SK-N-MC (cell line): ENCODE data around the gene RND2.
"Not testable (repeated sequence)": the region's sequence is repeated elsewhere in the genome, so short reads cannot be mapped to it uniquely, and the experiment has no call there.

Source experiments
- DNase-seq: peaks from one replicate; pipeline ENCODE4 v3.0.0-alpha.2; 2011; ENCODE audit warnings: low read depth, low spot score
- H3K27ac ChIP-seq: fragments of 200-600 bp; sonication (generic); 2 replicates; pipeline ENCODE4 v1.5.1; 2016; ENCODE audit warnings: mixed run types
- H3K36me3 ChIP-seq: fragments of 200-600 bp; sonication (generic); 2 replicates; pipeline ENCODE4 v1.6.1; 2017; ENCODE audit warnings: antibody characterized with exemption, low read length, mixed read lengths; ENCODE audit not compliant: insufficient read depth
- H3K4me3 ChIP-seq: fragments of 200-600 bp; sonication (generic); 2 replicates; pipeline ENCODE4 v1.5.1; 2016
- H3K9ac ChIP-seq: fragments of 200-600 bp; sonication (generic); 2 replicates; pipeline ENCODE4 v1.8.0; 2017; ENCODE audit warnings: mixed run types, mixed read lengths; ENCODE audit not compliant: insufficient read length
- H3K9me3 ChIP-seq: fragments of 200-600 bp; sonication (generic); 2 replicates; pipeline ENCODE4 v1.6.1; 2017; ENCODE audit warnings: low read depth, mild to moderate bottlenecking, antibody characterized with exemption, low read length, moderate library complexity, mixed read lengths
- EZH2 ChIP-seq: fragments of 200-600 bp; sonication (generic); IDR thresholded peaks from one replicate; pipeline ENCODE4 v1.6.1; 2017; ENCODE audit warnings: antibody characterized with exemption
- FOXP2 ChIP-seq: optimal IDR thresholded peaks from 2 replicates; pipeline ENCODE3; 2011; ENCODE audit warnings: mild to moderate bottlenecking, moderate library complexity; ENCODE audit not compliant: insufficient read depth; ENCODE audit errors: extremely low read length, control extremely low read depth
- POLR2AphosphoS5 ChIP-seq: IDR thresholded peaks from 2 replicates; pipeline ENCODE4 v1.6.1; 2012; ENCODE audit warnings: mild to moderate bottlenecking, low read depth, low read length, borderline replicate concordance

RND2 gene

DNA sequence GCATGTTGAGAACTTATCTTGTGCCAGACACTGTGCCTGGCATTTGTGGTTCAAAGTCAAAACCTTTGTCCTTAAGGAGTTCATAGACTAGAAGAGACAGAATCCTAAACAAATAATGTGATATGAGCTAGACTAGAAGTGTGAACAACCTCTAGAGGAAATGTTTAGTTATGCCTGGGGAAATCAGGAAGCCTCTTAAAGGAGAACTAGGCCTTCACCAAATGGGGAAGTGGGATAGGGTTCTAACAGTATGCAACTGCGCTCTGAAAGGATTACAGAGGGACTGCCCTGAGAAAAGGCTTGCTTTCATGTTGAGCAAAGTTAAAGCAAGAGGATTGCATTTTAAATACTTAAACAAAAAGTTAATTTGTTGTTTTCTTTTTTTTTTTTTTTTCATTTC, 39.8 kb upstream of the RND2 start:
- Histone ChIP-seq H3K9ac (no peak overlapping the region), H3K4me3 (no peak overlapping the region), H3K36me3 (peaks cover 31% of the 10 kb centered on the region), H3K9me3 (no peaks in the 10 kb centered on the region), H3K27ac (no peak overlapping the region)
- TF ChIP-seq POLR2AphosphoS5 (no peak), FOXP2 (no peak), EZH2 (no peak)
- DNase-seq = no peak

DNA sequence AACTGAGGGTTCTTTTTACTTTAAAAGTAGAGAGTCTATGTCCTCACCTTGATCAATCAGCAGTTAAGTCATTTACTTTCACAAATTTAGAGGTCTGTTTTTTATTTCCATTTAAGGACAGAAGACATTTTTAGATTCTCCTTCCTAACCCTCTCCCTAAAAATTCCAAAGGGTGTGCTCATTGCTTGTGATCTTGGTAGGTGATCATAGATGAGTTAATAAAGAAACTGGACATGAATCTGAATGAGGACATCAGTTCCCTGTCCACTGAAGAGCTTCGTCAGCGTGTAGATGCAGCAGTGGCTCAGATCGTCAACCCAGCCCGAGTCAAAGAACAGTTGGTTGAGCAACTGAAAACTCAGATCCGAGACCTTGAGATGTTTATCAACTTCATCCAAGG, 35.9 kb upstream of the RND2 start:
- DNase-seq = no peak
- Histone ChIP-seq H3K9ac (no peak overlapping the region), H3K36me3 (peaks cover 44% of the 10 kb centered on the region), H3K4me3 (no peak overlapping the region), H3K9me3 (no peaks in the 10 kb centered on the region), H3K27ac (peak overlapping the region; percentile 19; the same call in 1 of the 2 replicates)
- TF ChIP-seq EZH2 (no peak), FOXP2 (no peak), POLR2AphosphoS5 (no peak)

DNA sequence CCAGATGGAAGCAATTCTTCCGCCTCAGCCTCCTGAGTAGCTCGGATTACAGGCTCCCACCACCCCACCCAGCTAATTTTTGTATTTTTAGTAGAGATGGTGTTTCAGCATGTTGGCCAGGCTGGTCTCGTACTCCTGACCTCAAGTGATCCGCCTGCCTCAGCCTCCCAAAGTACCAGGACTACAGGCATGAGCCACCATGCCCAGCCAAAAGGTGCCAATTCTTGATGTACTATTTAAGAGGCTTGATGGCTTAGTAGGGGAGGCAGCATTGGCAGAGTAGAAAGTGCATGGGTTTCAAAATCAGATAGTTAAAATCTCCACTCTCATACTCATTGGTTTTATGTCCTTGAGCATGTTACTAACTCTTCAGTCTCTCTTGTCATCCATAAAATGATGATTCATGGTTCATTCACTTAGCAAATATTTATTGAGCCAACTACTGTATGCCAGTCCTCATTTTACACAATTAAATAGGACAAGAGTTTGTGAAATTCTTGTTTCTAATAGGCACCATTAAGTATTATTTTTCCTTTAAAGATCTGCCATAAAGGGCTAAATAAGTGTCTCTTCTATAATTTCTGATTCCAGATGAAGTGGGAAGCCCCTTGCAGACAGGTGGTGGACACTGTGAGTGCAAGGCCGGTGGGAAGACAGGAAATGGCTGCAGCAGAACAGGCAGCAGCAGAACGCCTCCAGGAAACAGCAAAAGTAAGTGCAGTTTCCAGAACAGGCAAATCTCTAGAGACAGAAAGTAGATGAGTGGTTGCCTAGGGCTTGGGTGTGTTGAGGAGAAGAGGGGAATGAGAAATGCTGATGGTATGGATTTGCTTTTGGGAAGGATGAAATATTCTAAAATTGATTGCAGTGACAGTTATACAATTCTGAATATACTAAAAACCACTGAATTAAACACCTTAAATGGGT, 35.0 kb upstream of the RND2 start:
- TF ChIP-seq POLR2AphosphoS5 (no peak), FOXP2 (no peak), EZH2 (no peak)
- DNase-seq = no peak
- Histone ChIP-seq H3K36me3 (peaks cover 44% of the 10 kb centered on the region), H3K27ac (peak overlapping the region; percentile 77; the same call in 1 of the 2 replicates), H3K9ac (no peak overlapping the region), H3K9me3 (no peaks in the 10 kb centered on the region), H3K4me3 (no peak overlapping the region)

DNA sequence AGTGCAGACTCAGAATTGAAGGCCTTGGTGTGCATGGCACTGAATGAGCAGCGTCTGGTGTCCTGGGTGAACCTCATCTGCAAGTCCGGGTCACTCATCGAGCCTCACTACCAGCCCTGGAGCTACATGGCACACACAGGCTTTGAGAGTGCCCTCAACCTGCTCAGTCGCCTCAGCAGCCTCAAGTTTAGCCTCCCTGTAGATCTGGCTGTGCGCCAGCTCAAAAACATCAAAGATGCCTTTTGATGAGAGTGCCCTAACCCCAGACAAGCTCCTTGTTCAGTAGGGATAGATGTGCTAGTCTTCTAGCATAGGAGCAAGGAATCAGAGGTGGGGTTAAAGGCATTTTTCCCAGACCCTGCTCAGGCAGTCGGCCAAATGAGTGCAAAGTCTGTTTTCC, 33.6 kb upstream of the RND2 start:
- no peaks in the 10 kb centered on the region for H3K9me3 ChIP-seq
- H3K4me3 ChIP-seq = no peak overlapping the region
- DNase-seq = no peak
- TF ChIP-seq EZH2 (no peak), FOXP2 (no peak), POLR2AphosphoS5 (no peak)
- H3K9ac ChIP-seq = no peak overlapping the region
- H3K27ac ChIP-seq = no peak overlapping the region
- peaks cover 44% of the 10 kb centered on the region for H3K36me3 ChIP-seq

DNA sequence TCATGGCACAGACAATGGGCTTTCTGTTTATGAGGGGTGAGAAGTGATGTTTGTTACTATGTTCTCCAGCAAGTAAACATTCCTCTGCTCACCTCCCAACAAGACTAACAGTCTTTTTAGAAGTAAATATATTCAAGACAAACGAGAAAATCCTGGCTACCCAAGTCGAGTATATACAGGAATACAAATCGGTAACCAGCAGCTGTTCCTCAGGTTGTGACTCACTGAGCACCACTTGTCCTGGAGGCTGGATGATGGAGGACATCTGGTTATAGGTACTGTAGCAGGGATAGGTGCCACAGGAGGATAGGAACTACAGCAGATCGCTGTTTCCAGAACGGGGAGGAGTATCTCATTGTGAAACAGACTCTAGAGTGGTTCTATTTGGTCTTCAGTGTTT, 32.2 kb upstream of the RND2 start:
- H3K9ac ChIP-seq = no peak overlapping the region
- no peak for DNase-seq

DNA sequence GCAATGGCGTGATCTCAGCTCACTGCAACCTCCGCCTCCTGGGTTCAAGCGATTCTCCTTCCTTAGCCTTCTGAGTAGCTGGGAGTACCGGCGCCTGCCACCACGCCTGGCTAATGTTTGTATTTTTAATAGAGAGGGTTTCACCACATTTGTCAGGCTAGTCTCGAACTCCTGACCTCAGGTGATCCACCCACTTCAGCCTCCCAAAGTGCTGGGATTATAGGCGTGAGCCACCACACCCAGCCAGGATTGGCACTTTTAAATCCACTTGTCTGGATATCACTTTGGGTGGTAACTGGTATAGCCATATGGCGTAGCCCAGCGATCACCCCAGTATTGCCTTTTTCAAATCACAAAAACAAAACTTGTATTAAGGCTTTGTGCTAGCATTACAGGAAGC, 31.1 kb upstream of the RND2 start:
- not testable (repeated sequence) for H3K9me3 ChIP-seq, H3K27ac ChIP-seq, DNase-seq, H3K4me3 ChIP-seq, H3K9ac ChIP-seq
- H3K36me3 ChIP-seq = peaks cover 31% of the 10 kb centered on the region

More for the DNA sequence above, 32.2 kb upstream of the RND2 start:
- Histone ChIP-seq H3K9me3 (no peaks in the 10 kb centered on the region), H3K36me3 (peaks cover 36% of the 10 kb centered on the region), H3K27ac (no peak overlapping the region), H3K4me3 (no peak overlapping the region)
- TF ChIP-seq EZH2 (no peak), POLR2AphosphoS5 (no peak), FOXP2 (no peak)

DNA sequence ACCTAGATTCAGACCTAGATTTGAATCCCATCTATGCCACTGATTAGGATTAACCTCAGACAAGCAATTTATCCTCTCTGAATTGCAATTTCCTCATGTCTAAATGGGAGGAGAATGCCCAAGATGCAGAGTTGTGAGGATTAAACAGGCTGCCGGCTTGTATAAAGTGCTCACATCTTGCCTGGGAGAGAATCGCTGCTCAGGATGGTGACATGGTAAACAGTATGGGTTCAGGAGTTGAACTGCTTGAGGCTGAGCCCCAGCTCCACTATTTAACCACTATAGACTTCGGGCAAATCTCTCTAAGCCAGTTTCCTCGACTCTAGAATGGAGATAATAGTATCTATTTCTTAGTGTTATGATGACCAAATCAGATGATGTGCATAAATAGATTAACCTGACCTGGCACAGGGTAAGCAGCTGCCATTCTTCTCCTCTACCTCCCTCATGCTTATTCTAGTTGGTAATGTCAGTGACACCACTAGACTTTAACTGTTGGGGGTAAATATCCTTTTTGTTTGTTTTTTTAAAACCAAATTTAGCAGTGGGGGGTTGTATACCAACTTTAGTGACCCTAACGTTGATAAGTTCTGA, 27.5 kb upstream of the RND2 start:
- peak overlapping the region; percentile 79 for H3K4me3 ChIP-seq
- no peak for DNase-seq
- H3K36me3 ChIP-seq = peaks cover 40% of the 10 kb centered on the region
- H3K9me3 ChIP-seq = no peaks in the 10 kb centered on the region
- H3K27ac ChIP-seq = peak overlapping the region; percentile 69
- no peak for TF ChIP-seq FOXP2
- no peak for TF ChIP-seq EZH2
- TF ChIP-seq POLR2AphosphoS5 = no peak
- peak overlapping the region; percentile 78 for H3K9ac ChIP-seq

DNA sequence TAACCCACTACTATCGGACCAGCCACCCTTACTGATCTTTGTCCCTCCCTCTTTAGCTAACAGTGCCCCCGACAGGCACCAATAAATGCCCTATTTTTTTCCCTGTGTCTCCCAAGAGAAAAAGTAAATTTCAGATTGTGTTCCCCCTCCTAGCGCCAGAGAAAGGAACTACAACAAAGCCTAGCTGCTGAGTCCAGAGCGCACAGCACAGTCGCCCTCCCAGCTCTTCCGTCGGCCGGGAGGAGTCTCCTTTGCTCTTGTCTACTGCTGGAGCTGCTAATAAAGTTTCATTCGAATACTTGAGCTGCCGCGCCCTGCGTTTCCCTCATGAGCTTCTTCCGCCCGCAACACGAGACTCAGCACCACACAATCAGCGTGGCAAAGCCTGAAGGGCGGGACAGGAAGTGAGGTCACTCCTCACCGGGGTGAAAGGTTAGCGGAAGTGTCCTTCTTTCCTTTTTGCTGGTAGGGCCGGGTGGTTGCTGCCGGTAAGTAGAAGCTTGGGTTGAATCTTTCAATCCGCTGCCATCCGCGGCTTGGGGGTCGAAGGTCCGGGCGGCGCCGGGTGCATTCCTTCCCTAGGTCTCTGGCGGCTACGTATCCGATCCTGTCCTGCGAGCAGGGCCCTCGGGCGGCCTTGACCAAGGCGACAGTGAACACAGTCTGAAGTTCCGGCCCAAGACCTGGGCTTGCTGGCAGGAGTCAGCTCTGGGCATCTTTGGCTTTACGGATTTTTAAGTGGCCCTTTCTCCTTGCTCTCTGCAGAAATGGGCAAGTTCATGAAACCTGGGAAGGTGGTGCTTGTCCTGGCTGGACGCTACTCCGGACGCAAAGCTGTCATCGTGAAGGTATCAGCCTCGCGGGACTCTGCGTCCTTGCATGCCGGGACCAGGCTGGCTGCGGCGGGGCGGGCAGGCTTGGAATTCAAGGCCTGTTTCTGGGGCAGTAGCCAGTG, 26.8 kb upstream of the RND2 start, which contains the start of gene RPL27:
RPL27 (plus strand) TSS at position 436 of the 955 bp plus-strand sequence; CDS start at position 768, 332 bp downstream.
- H3K9ac ChIP-seq = peak within 1 kb of the TSS; percentile 100
- H3K27ac ChIP-seq = peak within 1 kb of the TSS; percentile 96
- peak within 1 kb of the TSS; percentile 99 for H3K4me3 ChIP-seq
- peak; percentile 96 for TF ChIP-seq POLR2AphosphoS5
- no peak for TF ChIP-seq EZH2
- H3K9me3 ChIP-seq = no peaks in the 10 kb centered on the region
- DNase-seq = peak; percentile 100
- peaks cover 48% of the 10 kb centered on the region for H3K36me3 ChIP-seq
